Subcutaneous abdominal adipose tissue (tissue), 5 donors: ENCODE results near the gene WDR70.
"Not testable (repeated sequence)": the region's sequence is repeated elsewhere in the genome, so short reads cannot be mapped to it uniquely, and the experiment has no call there.

ENCODE experiments used
- H3K27ac ChIP-seq: one replicate; pipeline ENCODE4 v1.7.0; 2013; ENCODE audit warnings: low read depth, mild to moderate bottlenecking, inconsistent platforms, low read length, moderate library complexity
- H3K27me3 ChIP-seq, 5 donors: one replicate each; pipeline ENCODE4 v1.7.0; 2013; ENCODE audit warnings: low read length in 5 of 5, inconsistent platforms in 1 of 5; ENCODE audit not compliant: control insufficient read depth in 5 of 5, insufficient read depth in 4 of 5
- H3K36me3 ChIP-seq, 5 donors: one replicate each; pipeline ENCODE4 v1.7.0; 2013; ENCODE audit warnings: low read length in 5 of 5; ENCODE audit not compliant: control insufficient read depth in 5 of 5, insufficient read depth in 5 of 5
- H3K4me1 ChIP-seq, 5 donors: one replicate each; pipeline ENCODE4 v1.7.0; 2013; ENCODE audit warnings: low read length in 5 of 5, mild to moderate bottlenecking in 3 of 5, moderate library complexity in 1 of 5; ENCODE audit not compliant: control insufficient read depth in 5 of 5, insufficient read depth in 5 of 5
- H3K4me3 ChIP-seq, 5 donors: one replicate each; pipeline ENCODE4 v1.7.0; 2013; ENCODE audit warnings: low read length in 5 of 5, low read depth in 1 of 5
- H3K9ac ChIP-seq, 5 donors: one replicate each; pipeline ENCODE4 v1.7.0; 2013; ENCODE audit warnings: low read length in 5 of 5, mild to moderate bottlenecking in 4 of 5, moderate library complexity in 3 of 5
- H3K9me3 ChIP-seq, 5 donors: one replicate each; pipeline ENCODE4 v1.7.0; 2013; ENCODE audit warnings: low read length in 5 of 5; ENCODE audit not compliant: control insufficient read depth in 5 of 5
- donor health status: healthy.
- donor health status: healthy.
- donor health status: healthy.
- donor health status: healthy.
- donor health status: healthy.

The WDR70 gene

DNA sequence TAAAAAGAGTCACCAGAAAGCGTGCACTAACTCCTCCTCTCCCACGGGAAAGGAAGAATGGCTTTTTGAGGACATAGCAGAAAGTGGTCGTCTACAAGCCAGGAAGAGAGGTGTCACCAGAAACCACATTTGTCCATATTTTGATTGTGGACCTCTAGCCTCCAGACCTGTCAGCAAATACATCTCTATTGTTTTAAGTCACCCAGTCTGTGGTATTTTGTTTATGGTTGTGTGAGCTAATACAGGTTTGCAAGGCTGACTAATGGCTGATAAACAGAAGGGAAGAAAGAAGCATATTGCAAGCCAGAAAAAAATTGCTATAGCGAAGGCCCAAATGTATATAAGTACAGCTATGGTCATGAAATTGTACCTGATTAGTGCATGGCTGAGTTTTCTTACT, 21.4 kb downstream of the WDR70 start:
- Histone ChIP-seq H3K36me3 (peaks cover 14 to 41% (median 20%) of the 10 kb centered on the region in 5 donors), H3K4me3 (no peak overlapping the region), H3K4me1 (no peaks in the 10 kb centered on the region), H3K9ac (no peak overlapping the region), H3K27ac (no peak overlapping the region), H3K9me3 (no peaks in the 10 kb centered on the region), H3K27me3 (no peaks in the 10 kb centered on the region)

DNA sequence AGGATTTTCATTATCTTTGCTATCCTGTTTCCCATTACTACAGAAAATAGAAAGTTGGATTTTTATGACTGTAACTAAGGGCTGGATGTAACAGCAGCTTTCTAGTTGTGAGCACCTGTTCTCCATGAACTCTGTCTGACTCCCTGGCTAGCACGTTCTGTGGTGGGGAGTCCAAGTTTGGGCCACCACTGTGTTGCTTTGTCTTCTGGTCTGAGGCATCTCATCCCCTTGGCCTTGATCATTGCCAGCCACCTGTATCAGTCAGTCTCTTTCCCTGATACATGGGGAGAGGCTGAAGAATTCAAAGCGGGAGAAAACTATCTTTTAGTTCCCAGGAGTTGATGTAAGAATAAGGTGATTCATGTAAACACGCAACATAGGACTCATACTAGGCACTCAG, 33.4 kb downstream of the WDR70 start:
- Histone ChIP-seq H3K36me3 (peaks cover 0 to 35% (median 16%) of the 10 kb centered on the region in 5 donors), H3K27ac (no peak overlapping the region), H3K4me3 (no peak overlapping the region), H3K27me3 (no peaks in the 10 kb centered on the region), H3K9ac (no peak overlapping the region), H3K4me1 (no peaks in the 10 kb centered on the region), H3K9me3 (no peaks in the 10 kb centered on the region)

DNA sequence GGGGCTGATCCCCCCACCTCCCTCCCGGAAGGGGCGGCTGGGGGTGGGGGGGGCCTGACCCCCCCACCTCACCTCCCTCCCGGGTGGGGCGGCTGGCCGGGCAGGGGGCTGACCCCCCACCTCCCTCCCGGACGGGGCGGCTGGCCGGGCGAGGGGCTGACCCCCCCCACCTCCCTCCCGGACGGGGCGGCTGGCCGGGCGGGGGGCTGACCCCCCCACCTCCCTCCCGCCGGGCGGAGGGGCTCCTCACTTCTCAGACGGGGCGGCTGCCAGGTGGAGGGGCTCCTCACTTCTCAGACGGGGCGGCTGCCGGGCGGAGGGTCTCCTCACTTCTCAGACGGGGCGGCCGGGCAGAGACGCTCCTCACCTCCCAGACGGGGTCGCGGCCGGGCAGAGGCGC, 36.3 kb downstream of the WDR70 start:
- H3K36me3 ChIP-seq, result peaks cover 3 to 22% (median 12%) of the 10 kb centered on the region in 5 donors
- H3K9ac ChIP-seq, H3K4me1 ChIP-seq, H3K27ac ChIP-seq, H3K4me3 ChIP-seq, H3K27me3 ChIP-seq, H3K9me3 ChIP-seq: not testable (repeated sequence)

GRCh38 chr5:37417347-37417746, 38.2 kb downstream of the WDR70 start:
- no peak overlapping the region for H3K4me3 ChIP-seq
- H3K9me3 ChIP-seq, result no peaks in the 10 kb centered on the region
- H3K27ac ChIP-seq, result no peak overlapping the region
- H3K27me3 ChIP-seq, result no peaks in the 10 kb centered on the region
- H3K9ac ChIP-seq, result no peak overlapping the region
- H3K4me1 ChIP-seq, result no peaks in the 10 kb centered on the region
- H3K36me3 ChIP-seq, result peaks cover 5 to 23% (median 11%) of the 10 kb centered on the region in 5 donors

DNA sequence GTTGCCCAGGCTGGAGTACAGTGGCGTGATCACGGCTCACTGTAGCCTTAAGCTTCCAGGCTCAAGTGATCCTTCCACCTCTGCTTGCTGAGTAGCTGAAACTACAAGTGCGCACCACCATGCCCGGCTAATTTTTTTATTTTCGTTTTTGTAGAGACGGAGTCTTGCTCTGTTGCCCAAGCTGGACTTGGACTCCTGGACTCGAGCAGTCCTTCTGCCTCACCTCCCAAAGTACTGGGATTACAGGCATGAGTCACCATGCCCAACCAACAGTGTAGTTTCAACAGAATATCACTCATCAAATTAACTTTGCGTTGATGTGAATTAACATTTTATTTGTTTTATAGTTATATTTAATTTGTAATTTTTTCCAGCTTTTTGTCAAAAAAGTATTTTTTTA, 45.3 kb downstream of the WDR70 start:
- Histone ChIP-seq H3K9me3 (no peaks in the 10 kb centered on the region), H3K36me3 (peaks cover 11 to 22% (median 14%) of the 10 kb centered on the region in 5 donors), H3K4me1 (no peaks in the 10 kb centered on the region), H3K27ac (no peak overlapping the region), H3K4me3 (no peak overlapping the region), H3K9ac (no peak overlapping the region), H3K27me3 (no peaks in the 10 kb centered on the region)

DNA sequence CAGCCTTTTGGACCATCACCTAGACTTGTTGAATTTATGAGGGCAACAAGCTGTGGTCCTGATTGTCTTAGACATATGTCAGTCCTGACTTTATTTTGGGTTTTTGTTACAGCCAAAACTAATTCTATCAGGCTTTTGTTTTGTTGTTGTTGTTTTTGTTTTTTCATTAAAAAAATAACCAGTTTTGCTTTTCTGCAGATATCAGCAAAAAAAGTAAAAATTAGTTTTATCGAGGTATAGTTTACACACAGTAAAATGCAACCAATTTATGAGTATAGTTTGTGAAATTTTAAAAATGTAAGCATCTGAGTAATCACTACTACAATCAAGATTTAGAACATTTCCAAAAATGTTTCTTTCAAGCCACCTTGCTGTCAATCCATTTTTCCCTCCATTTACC, 48.9 kb downstream of the WDR70 start:
- Histone ChIP-seq H3K27me3 (no peaks in the 10 kb centered on the region), H3K27ac (no peak overlapping the region), H3K36me3 (peaks cover 7 to 19% (median 9%) of the 10 kb centered on the region in 5 donors), H3K9ac (no peak overlapping the region), H3K4me1 (no peaks in the 10 kb centered on the region), H3K4me3 (no peak overlapping the region), H3K9me3 (no peaks in the 10 kb centered on the region)

DNA sequence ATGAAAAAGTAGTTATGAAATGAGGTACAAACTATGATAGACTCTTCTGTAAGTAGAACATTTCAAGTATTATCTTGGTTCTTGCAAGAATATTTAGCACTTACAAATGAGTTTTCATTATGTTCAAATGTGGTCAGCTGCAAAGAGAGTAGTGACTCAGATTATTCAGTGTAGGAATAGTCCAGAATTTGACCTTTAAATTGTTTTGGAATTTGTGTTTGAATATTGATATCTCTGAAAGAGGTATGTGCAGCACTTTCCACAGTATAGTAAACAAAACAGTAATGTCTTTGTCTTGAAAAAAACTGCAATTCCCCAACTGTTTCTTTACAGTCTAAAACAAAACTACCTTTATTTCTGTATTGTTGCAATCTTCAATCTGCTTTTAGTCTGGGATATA, 56.1 kb downstream of the WDR70 start:
- Histone ChIP-seq H3K27me3 (no peaks in the 10 kb centered on the region), H3K9me3 (no peaks in the 10 kb centered on the region), H3K4me3 (no peak overlapping the region), H3K9ac (no peak overlapping the region), H3K27ac (no peak overlapping the region), H3K36me3 (peaks cover 0 to 15% (median 7%) of the 10 kb centered on the region in 5 donors), H3K4me1 (no peaks in the 10 kb centered on the region)

- H3K4me3 ChIP-seq, result no peak overlapping the region
- H3K9me3 ChIP-seq, result no peaks in the 10 kb centered on the region
- H3K27me3 ChIP-seq, result no peaks in the 10 kb centered on the region
- no peak overlapping the region for H3K9ac ChIP-seq
- no peak overlapping the region for H3K27ac ChIP-seq
- H3K36me3 ChIP-seq, result peaks cover 0 to 15% (median 5%) of the 10 kb centered on the region in 5 donors
- H3K4me1 ChIP-seq, result no peaks in the 10 kb centered on the region
Measured at GRCh38 chr5:37436146-37436934, 57.2 kb downstream of the WDR70 start.

GRCh38 chr5:37437711-37438110, 58.6 kb downstream of the WDR70 start:
- no peaks in the 10 kb centered on the region for H3K4me1 ChIP-seq
- no peaks in the 10 kb centered on the region for H3K27me3 ChIP-seq
- no peak overlapping the region for H3K9ac ChIP-seq
- no peak overlapping the region for H3K4me3 ChIP-seq
- H3K9me3 ChIP-seq, result no peaks in the 10 kb centered on the region
- peaks cover 0 to 15% (median 3%) of the 10 kb centered on the region in 5 donors for H3K36me3 ChIP-seq
- no peak overlapping the region for H3K27ac ChIP-seq

DNA sequence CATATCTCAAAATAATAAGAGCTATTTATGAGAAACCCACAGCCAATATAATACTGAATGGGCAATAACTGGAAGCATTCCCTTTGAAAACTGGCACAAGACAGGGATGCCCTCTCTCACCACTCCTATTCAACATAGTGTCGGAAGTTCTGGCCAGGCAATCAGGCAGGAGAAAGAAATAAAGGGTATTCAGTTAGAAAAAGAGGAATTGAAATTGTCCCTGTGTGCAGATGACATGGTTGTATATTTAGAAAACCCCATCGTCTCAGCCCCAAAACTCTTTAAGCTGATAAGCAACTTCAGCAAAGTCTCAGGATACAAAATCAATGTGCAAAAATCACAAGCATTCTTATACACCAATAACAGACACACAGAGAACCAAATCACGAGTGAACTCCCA, 66.7 kb downstream of the WDR70 start:
- H3K9me3 ChIP-seq, H3K9ac ChIP-seq, H3K27me3 ChIP-seq, H3K4me3 ChIP-seq, H3K27ac ChIP-seq, H3K4me1 ChIP-seq: not testable (repeated sequence)
- H3K36me3 ChIP-seq, result peaks cover 0 to 15% (median 9%) of the 10 kb centered on the region in 5 donors
